Measurements from ENCODE around the gene GALK1. TPM values are rescaled to one million over a fixed set of nuclear protein-coding genes. Genes with fewer than 3 reads are reported as not detected.

The GALK1 gene
- total and polyA plus RNA-seq, 2 of the 13 experiments (the other 11 are each of a cell fraction or from before 2014, with no cell fraction given) = 59.9 to 93.6 TPM

DNA sequence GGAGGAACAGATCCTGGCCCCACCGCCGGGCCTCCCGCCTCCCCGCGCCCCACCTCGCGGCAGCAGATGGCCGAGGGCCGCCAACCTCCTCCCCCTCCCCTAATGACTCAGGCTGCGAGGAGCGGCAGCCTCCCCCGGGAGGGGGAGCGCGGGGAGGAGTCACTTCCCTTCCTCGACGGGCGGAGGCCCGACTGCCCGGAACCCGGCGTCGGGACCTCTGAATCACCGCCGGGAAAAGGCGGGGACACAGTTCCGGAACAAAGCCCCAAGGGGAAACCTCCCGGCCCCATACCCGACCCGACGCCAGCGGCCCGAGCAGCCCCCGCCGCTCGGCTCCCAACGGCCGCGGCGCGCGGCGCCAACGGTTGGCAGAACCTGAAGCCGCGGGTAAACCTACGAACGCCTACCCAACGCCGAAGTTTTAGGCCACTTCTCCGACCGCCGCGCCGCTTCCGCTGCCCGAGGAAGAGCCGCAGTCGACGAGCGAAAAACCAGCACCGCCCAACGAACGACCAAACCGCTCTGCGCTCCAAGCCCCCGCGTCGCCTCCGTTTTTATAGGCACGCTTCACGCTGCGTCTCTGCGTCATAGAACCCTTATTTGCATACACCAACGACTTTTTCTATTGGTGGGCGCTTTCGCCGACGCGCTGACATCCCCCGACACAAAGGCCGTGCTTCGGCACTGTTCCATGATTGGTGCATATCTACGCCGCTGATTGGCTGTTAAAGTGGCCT, 14.4 kb upstream of the GALK1 start (continued):
- no peak for TF ChIP-seq EHMT2 (IDR thresholded peaks at IDR 0.05; ENCODE audit: borderline replicate concordance, low read depth, low read length)
- TF ChIP-seq HNRNPLL (IDR thresholded peaks at IDR 0.05; ENCODE audit: low read depth, low read length, poor library complexity, severe bottlenecking) = peak; percentile 76
- TF ChIP-seq ZNF441 (CRISPR knock-in tag; IDR thresholded peaks at IDR 0.05; ENCODE audit: borderline replicate concordance) = peak; percentile 94
- no peak; the same call in 1 of the 2 replicates for TF ChIP-seq ZZZ3 (CRISPR knock-in tag; IDR thresholded peaks at IDR 0.05; ENCODE audit: borderline replicate concordance)
- TF ChIP-seq TRIM24 (CRISPR knock-in tag; IDR thresholded peaks at IDR 0.05) = no peak
- TF ChIP-seq ETV6 (CRISPR knock-in tag; conservative IDR thresholded peaks at IDR 0.05) = peak; percentile 98
- TF ChIP-seq RORA (CRISPR knock-in tag; IDR thresholded peaks at IDR 0.05) = no peak
- TF ChIP-seq MBNL3 (CRISPR knock-in tag; conservative IDR thresholded peaks at IDR 0.05) = peak; percentile 87; the same call in 1 of the 2 replicates
- no peak; the same call in 1 of the 2 replicates for TF ChIP-seq SIX1 (CRISPR knock-in tag; IDR thresholded peaks at IDR 0.05; ENCODE audit: borderline replicate concordance)
- TF ChIP-seq SIN3B (IDR thresholded peaks at IDR 0.05; ENCODE audit: low read length) = peak; percentile 65; the same call in 1 of the 2 replicates
- TF ChIP-seq, protein P1, sequence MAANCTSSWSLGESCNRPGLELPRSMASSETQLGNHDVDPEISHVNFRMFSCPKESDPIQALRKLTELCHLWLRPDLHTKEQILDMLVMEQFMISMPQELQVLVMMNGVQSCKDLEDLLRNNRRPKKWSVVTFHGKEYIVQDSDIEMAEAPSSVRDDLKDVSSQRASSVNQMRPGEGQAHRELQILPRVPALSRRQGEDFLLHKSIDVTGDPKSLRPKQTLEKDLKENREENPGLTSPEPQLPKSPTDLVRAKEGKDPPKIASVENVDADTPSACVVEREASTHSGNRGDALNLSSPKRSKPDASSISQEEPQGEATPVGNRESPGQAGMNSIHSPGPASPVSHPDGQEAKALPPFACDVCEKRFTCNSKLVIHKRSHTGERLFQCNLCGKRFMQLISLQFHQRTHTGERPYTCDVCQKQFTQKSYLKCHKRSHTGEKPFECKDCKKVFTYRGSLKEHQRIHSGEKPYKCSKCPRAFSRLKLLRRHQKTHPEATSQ (CRISPR knock-in tag; IDR thresholded peaks at IDR 0.05; ENCODE audit: borderline replicate concordance) = no peak
- TF ChIP-seq, protein P2, sequence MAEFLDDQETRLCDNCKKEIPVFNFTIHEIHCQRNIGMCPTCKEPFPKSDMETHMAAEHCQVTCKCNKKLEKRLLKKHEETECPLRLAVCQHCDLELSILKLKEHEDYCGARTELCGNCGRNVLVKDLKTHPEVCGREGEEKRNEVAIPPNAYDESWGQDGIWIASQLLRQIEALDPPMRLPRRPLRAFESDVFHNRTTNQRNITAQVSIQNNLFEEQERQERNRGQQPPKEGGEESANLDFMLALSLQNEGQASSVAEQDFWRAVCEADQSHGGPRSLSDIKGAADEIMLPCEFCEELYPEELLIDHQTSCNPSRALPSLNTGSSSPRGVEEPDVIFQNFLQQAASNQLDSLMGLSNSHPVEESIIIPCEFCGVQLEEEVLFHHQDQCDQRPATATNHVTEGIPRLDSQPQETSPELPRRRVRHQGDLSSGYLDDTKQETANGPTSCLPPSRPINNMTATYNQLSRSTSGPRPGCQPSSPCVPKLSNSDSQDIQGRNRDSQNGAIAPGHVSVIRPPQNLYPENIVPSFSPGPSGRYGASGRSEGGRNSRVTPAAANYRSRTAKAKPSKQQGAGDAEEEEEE (CRISPR knock-in tag; IDR thresholded peaks at IDR 0.05; ENCODE audit: borderline replicate concordance) = no peak
- peak; percentile 87 for TF ChIP-seq IKZF4 (CRISPR knock-in tag; IDR thresholded peaks at IDR 0.05; ENCODE audit: borderline replicate concordance, low read depth, not compliant biosample characterization)
- peak; percentile 90 for TF ChIP-seq TBL1XR1 (IDR thresholded peaks at IDR 0.05; ENCODE audit: borderline replicate concordance, low read length, partially characterized antibody)
- peak; percentile 93 for TF ChIP-seq ZNF33B (CRISPR knock-in tag; IDR thresholded peaks at IDR 0.05)
- peak; percentile 83; the same call in 1 of the 2 replicates for TF ChIP-seq KDM5B (CRISPR knock-in tag; IDR thresholded peaks at IDR 0.05; ENCODE audit: borderline replicate concordance)
- TF ChIP-seq MED1 (CRISPR knock-in tag; IDR thresholded peaks at IDR 0.05) = peak; percentile 79
- TF ChIP-seq, protein P3, sequence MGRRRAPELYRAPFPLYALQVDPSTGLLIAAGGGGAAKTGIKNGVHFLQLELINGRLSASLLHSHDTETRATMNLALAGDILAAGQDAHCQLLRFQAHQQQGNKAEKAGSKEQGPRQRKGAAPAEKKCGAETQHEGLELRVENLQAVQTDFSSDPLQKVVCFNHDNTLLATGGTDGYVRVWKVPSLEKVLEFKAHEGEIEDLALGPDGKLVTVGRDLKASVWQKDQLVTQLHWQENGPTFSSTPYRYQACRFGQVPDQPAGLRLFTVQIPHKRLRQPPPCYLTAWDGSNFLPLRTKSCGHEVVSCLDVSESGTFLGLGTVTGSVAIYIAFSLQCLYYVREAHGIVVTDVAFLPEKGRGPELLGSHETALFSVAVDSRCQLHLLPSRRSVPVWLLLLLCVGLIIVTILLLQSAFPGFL (CRISPR knock-in tag; IDR thresholded peaks at IDR 0.05) = peak; percentile 65; the same call in 1 of the 2 replicates
- TF ChIP-seq, protein P4, sequence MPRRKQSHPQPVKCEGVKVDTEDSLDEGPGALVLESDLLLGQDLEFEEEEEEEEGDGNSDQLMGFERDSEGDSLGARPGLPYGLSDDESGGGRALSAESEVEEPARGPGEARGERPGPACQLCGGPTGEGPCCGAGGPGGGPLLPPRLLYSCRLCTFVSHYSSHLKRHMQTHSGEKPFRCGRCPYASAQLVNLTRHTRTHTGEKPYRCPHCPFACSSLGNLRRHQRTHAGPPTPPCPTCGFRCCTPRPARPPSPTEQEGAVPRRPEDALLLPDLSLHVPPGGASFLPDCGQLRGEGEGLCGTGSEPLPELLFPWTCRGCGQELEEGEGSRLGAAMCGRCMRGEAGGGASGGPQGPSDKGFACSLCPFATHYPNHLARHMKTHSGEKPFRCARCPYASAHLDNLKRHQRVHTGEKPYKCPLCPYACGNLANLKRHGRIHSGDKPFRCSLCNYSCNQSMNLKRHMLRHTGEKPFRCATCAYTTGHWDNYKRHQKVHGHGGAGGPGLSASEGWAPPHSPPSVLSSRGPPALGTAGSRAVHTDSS (CRISPR knock-in tag; conservative IDR thresholded peaks at IDR 0.05) = no peak
- TF ChIP-seq JUNB (CRISPR knock-in tag; IDR thresholded peaks at IDR 0.05; ENCODE audit: borderline replicate concordance) = peak; percentile 58; the same call in 1 of the 2 replicates
- peak; percentile 80; the same call in 1 of the 2 replicates for TF ChIP-seq TP53 (CRISPR knock-in tag; conservative IDR thresholded peaks at IDR 0.05)
- no peak for TF ChIP-seq CEBPB (IDR thresholded peaks at IDR 0.05; ENCODE audit: borderline replicate concordance, low read depth, low read length)
- no peak for TF ChIP-seq ZNF326 (CRISPR knock-in tag; IDR thresholded peaks at IDR 0.05; ENCODE audit: borderline replicate concordance)

Data from HepG2 (cell line).